Testis (tissue), 3 donors: ENCODE results near the gene PDE1A. TPM values are rescaled to one million over a fixed set of nuclear protein-coding genes. Genes with fewer than 3 reads are reported as not detected.

Experiments
- DNase-seq: peaks from one replicate; pipeline ENCODE4 v3.0.0-alpha.2; 2019
- H3K27ac ChIP-seq, 2 donors: fragments of 200-600 bp; sonication (generic); one replicate each; pipeline ENCODE4 v1.5.1; 2019
- H3K27me3 ChIP-seq: fragments of 200-600 bp; sonication (generic); one replicate; pipeline ENCODE4 v1.5.1; 2019
- H3K36me3 ChIP-seq: fragments of 200-600 bp; sonication (generic); one replicate; pipeline ENCODE4 v1.5.1; 2017; ENCODE audit warnings: low read depth; ENCODE audit errors: missing control alignments
- H3K4me1 ChIP-seq: fragments of 200-600 bp; sonication (generic); one replicate; pipeline ENCODE4 v1.5.1; 2019
- H3K4me3 ChIP-seq, 2 donors: fragments of 200-600 bp; sonication (generic); one replicate each; pipeline ENCODE4 v1.5.1; 2017 to 2019
- H3K9me3 ChIP-seq: fragments of 200-600 bp; sonication (generic); one replicate; pipeline ENCODE4 v1.5.1; 2017
- POLR2A ChIP-seq: fragments of 450-650 bp; IDR thresholded peaks from one replicate; pipeline ENCODE4 v1.6.1; 2017; ENCODE audit warnings: antibody characterized with exemption, mild to moderate bottlenecking, moderate library complexity
- WGBS, 2 donors: methylation state at CpG; one replicate each; pipeline ENCODE4 v1.1.5; 2018; 5-methylcytosine and 5-hydroxymethylcytosine counted together
- intact Hi-C: fragments of 100-400 bp; cut with DNase I; formaldehyde crosslinking; loops from one replicate; pipeline ENCODE4 v1.15.1; 2023; ENCODE audit warnings: low total_unique reads
- polyA plus RNA-seq: library from polyadenylated mRNA; stranded (reverse); fragments of 350-450 nt; fragmentation: Illumina TruSeq; extraction: RNeasy Lipid Tissue Mini Kit (QIAGEN cat#74804); gene quantifications from one replicate; pipeline ENCODE4 v1.2.3, GENCODE V29; 2014; ENCODE audit warnings: low read depth, low replicate concordance; ENCODE audit not compliant: insufficient read depth
- total RNA-seq, 2 donors: library from RNA; depleted of rRNA; stranded (reverse); fragments of >200 nt; gene quantifications; one replicate each; pipeline ENCODE4 v1.2.3, GENCODE V29; 2016
- TF ChIP-seq, protein P1 (sequence below), 3 experiments: fragments of 450-650 bp in 2 of 3; fragments of 200-600 bp in 1 of 3; sonication (generic) in 1 of 3; IDR thresholded peaks; one replicate each; pipeline ENCODE4 v1.5.1; 2016 to 2019; ENCODE audit warnings: antibody characterized with exemption in 3 of 3, mild to moderate bottlenecking in 2 of 3, moderate library complexity in 1 of 3

The PDE1A gene
- total and polyA plus RNA-seq, 3 donors from 2014 or later: 15.2 to 45.0 (median 29.8) TPM

DNA sequence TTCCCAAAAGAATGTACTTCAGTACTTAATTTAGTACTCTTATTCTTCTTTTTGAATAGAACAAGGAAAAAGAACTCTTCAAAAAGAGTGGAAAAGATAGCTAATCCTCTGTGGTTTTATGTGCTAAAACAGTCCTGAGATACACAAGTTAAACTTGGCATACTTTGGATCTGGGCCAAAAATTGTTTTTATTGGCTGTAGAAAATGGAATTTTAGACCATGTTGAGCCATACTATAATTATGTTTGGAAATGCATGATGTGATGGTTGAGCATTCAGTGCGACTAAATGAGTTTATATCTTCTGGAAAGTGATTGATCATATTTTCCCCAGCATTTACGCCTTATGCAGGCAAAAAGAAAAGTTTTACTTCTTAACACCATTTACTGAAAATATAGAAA lies 18.0 kb upstream of the PDE1A start:
- 83 to 84% methylated on average over 2 of the region's 2 CpGs for WGBS, 2 donors
- TF ChIP-seq, protein P1, sequence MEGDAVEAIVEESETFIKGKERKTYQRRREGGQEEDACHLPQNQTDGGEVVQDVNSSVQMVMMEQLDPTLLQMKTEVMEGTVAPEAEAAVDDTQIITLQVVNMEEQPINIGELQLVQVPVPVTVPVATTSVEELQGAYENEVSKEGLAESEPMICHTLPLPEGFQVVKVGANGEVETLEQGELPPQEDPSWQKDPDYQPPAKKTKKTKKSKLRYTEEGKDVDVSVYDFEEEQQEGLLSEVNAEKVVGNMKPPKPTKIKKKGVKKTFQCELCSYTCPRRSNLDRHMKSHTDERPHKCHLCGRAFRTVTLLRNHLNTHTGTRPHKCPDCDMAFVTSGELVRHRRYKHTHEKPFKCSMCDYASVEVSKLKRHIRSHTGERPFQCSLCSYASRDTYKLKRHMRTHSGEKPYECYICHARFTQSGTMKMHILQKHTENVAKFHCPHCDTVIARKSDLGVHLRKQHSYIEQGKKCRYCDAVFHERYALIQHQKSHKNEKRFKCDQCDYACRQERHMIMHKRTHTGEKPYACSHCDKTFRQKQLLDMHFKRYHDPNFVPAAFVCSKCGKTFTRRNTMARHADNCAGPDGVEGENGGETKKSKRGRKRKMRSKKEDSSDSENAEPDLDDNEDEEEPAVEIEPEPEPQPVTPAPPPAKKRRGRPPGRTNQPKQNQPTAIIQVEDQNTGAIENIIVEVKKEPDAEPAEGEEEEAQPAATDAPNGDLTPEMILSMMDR (IDR thresholded peaks at IDR 0.05): no peak
- TF ChIP-seq POLR2A: no peak
- H3K27me3 ChIP-seq: no peaks in the 10 kb centered on the region
- H3K27ac ChIP-seq: no peak overlapping the region
- DNase-seq: no peak
- intact Hi-C loops: no loop called here
- H3K4me1 ChIP-seq: no peaks in the 10 kb centered on the region
- no peaks in the 10 kb centered on the region for H3K36me3 ChIP-seq
- no peak overlapping the region for H3K4me3 ChIP-seq
- no peaks in the 10 kb centered on the region for H3K9me3 ChIP-seq

DNA sequence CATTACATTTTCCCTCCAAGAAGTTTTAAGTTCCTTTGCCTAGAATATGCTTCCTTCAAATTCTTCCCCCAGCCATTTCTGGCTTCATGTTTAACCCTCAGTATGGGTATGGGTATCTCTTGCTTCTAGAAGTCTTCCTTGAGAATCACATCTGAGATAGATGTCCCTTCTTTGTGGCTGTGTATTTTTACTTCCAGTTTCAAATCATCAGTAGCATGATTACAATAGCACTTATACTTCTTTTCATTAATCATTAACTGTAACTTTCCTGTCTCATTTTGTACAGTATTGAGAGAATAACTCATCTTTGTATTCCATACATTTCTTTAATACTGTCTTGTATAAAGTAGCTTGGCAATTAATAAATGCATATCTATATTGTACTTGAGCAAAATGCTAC lies 17.3 kb upstream of the PDE1A start:
- no peak overlapping the region for H3K27ac ChIP-seq
- no peaks in the 10 kb centered on the region for H3K27me3 ChIP-seq
- H3K9me3 ChIP-seq: no peaks in the 10 kb centered on the region
- H3K4me3 ChIP-seq: no peak overlapping the region
- intact Hi-C loops: no loop called here
- DNase-seq: no peak
- no peaks in the 10 kb centered on the region for H3K4me1 ChIP-seq
- H3K36me3 ChIP-seq: no peaks in the 10 kb centered on the region
- TF ChIP-seq, protein P1 (IDR thresholded peaks at IDR 0.05): no peak
- TF ChIP-seq POLR2A: no peak

DNA sequence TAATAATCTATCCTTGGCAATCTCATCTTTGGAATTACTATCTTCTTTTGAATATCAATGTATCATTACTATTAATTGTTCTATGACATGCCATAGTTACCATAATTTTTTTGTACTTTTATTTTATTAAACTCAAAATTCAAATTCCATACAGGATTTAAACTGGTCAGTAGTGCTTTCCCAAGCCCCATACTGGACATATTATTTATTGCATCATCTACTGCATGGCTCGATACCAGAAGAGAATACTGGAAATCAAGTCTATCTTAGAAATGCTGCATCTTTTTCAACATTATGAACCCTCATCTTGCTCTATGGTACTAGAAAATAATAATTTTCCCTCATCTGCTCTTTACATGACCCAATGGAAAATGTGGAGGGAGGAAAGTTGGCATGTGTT lies 9.4 kb upstream of the PDE1A start:
- H3K27me3 ChIP-seq: no peaks in the 10 kb centered on the region
- H3K9me3 ChIP-seq: no peaks in the 10 kb centered on the region
- no peak for DNase-seq
- H3K4me3 ChIP-seq: no peak overlapping the region
- no peaks in the 10 kb centered on the region for H3K36me3 ChIP-seq
- intact Hi-C loops: no loop called here
- H3K27ac ChIP-seq: no peak overlapping the region
- WGBS, 2 donors: 98 to 100% methylated on average over 1 of the region's 1 CpG
- no peaks in the 10 kb centered on the region for H3K4me1 ChIP-seq
- TF ChIP-seq, protein P1 (IDR thresholded peaks at IDR 0.05): no peak
- no peak for TF ChIP-seq POLR2A

DNA sequence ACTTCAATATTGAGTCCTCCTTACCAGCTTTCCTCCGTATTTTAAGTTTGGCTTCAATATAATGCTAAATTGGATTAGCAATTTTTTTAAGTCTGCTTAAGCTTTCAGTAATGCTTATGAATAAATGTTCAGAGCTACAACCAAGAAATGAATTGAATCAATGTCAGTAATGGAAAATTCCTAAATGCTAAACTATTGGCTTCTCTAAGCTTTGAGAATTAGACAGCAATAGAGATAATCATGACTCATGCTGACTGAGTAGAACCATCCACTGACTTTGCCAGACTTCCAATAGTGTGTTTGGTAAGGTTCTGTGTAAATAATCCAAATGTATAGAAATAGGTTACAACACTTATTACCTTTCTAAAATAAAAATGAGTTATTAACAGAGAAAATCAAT lies 8.9 kb upstream of the PDE1A start:
- WGBS, 2 donors: 85 to 93% methylated on average over 1 of the region's 1 CpG
- no peak for DNase-seq
- H3K36me3 ChIP-seq: no peaks in the 10 kb centered on the region
- no peaks in the 10 kb centered on the region for H3K9me3 ChIP-seq
- TF ChIP-seq, protein P1 (IDR thresholded peaks at IDR 0.05): no peak
- no peak for TF ChIP-seq POLR2A
- H3K4me3 ChIP-seq: no peak overlapping the region
- no peaks in the 10 kb centered on the region for H3K4me1 ChIP-seq
- H3K27me3 ChIP-seq: no peaks in the 10 kb centered on the region
- intact Hi-C loops: no loop called here
- no peak overlapping the region for H3K27ac ChIP-seq

DNA sequence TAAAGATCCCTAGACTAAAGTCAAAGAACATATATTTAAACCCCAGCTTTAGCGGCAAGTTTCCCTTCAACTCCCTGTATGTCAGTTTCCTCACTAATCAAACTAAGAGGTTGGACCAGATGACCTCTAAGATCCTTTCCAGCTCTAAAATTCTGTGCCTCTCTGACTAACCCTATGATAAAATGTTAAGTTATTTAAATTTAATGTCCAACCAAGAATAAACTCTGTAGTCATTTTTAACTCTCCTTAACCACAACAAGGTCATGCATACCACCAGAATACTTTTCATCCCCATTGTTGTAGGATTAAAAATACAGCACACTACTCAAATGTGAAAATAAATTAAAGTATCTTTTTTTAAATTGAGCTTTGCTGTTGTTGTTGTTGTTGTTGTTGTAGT lies 5.2 kb upstream of the PDE1A start:
- TF ChIP-seq, protein P1 (IDR thresholded peaks at IDR 0.05): no peak
- TF ChIP-seq POLR2A: no peak
- Histone ChIP-seq H3K4me3 (no peak overlapping the region), H3K36me3 (no peaks in the 10 kb centered on the region), H3K9me3 (no peaks in the 10 kb centered on the region), H3K4me1 (no peaks in the 10 kb centered on the region), H3K27me3 (no peaks in the 10 kb centered on the region), H3K27ac (no peak overlapping the region)
- 92 to 98% methylated on average over 1 of the region's 1 CpG for WGBS, 2 donors
- DNase-seq: no peak
- intact Hi-C loops: no loop called here
